Urinary bladder (tissue), 4 donors: Measurements from ENCODE around the gene BSG. TPM values are rescaled to one million over a fixed set of nuclear protein-coding genes. Genes with fewer than 3 reads are reported as not detected.
"Not testable (repeated sequence)": the region's sequence is repeated elsewhere in the genome, so short reads cannot be mapped to it uniquely, and the experiment has no call there.

Experiments
- DNase-seq: peaks from one replicate; pipeline ENCODE4 v3.0.0-alpha.2; 2015; ENCODE audit errors: extremely low spot score
- H3K27ac ChIP-seq: one replicate; pipeline ENCODE4 v1.5.1; 2013; ENCODE audit warnings: low read depth, mild to moderate bottlenecking, moderate library complexity
- H3K36me3 ChIP-seq: one replicate; pipeline ENCODE4 v1.6.1; 2013; ENCODE audit warnings: mild to moderate bottlenecking, moderate library complexity; ENCODE audit not compliant: insufficient read depth
- H3K4me1 ChIP-seq: one replicate; pipeline ENCODE4 v1.6.1; 2013; ENCODE audit warnings: mild to moderate bottlenecking, moderate library complexity; ENCODE audit not compliant: insufficient read depth
- H3K4me3 ChIP-seq: one replicate; pipeline ENCODE4 v1.5.1; 2013; ENCODE audit warnings: low read depth, low read length
- WGBS: extraction: QIAGEN DNeasy Blood & Tissue Kit; methylation state at CpG from one replicate; pipeline ENCODE4 v1.1.7; 2013; 5-methylcytosine and 5-hydroxymethylcytosine counted together
- polyA plus RNA-seq: library from polyadenylated mRNA; stranded (reverse); fragments of 200-250 nt; gene quantifications from one replicate; pipeline ENCODE4 v1.2.3, GENCODE V29; 2013
- total RNA-seq: library from RNA; depleted of rRNA; stranded (reverse); fragments of >200 nt; gene quantifications from one replicate; pipeline ENCODE4 v1.2.3, GENCODE V29; 2014
- donor health status: healthy with polysubstance abuse.
- donor health status: healthy.

BSG gene
- total and polyA plus RNA-seq, 2 donors: 89.9 to 989 TPM

DNA sequence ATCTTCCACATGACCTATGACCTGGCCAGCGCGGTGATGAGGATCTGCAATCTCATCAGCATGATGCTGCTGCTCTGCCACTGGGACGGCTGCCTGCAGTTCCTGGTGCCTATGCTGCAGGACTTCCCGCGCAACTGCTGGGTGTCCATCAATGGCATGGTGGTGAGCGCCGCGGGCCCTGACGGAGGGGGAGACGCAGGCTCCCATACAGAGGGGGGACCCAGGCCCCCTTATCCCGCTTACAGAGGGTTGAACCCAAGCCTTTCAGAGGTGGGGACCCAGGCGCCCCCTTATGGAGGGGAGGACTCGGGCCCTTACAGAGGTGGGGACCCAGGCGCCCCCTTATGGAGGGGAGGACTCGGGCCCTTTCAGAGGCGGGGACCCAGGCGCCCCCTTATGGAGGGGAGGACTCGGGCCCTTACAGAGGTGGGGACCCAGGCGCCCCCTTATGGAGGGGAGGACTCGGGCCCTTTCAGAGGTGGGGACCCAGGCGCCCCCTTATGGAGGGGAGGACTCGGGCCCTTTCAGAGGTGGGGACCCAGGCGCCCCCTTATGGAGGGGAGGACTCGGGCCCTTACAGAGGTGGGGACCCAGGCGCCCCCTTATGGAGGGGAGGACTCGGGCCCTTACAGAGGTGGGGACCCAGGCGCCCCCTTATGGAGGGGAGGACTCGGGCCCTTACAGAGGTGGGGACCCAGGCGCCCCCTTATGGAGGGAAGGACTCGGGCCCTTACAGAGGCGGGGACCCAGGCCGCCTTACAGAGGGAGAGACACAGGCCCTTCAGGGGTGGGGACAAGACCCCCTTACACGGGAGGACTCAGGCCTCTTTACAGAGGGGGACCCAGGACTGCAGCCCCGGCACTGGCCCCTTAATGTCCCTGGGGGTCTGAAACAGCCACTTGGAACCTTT is 32.9 kb downstream of the BSG start:
- 85% methylated on average over 31 of the region's 34 CpGs for WGBS
- not testable (repeated sequence) for DNase-seq

DNA sequence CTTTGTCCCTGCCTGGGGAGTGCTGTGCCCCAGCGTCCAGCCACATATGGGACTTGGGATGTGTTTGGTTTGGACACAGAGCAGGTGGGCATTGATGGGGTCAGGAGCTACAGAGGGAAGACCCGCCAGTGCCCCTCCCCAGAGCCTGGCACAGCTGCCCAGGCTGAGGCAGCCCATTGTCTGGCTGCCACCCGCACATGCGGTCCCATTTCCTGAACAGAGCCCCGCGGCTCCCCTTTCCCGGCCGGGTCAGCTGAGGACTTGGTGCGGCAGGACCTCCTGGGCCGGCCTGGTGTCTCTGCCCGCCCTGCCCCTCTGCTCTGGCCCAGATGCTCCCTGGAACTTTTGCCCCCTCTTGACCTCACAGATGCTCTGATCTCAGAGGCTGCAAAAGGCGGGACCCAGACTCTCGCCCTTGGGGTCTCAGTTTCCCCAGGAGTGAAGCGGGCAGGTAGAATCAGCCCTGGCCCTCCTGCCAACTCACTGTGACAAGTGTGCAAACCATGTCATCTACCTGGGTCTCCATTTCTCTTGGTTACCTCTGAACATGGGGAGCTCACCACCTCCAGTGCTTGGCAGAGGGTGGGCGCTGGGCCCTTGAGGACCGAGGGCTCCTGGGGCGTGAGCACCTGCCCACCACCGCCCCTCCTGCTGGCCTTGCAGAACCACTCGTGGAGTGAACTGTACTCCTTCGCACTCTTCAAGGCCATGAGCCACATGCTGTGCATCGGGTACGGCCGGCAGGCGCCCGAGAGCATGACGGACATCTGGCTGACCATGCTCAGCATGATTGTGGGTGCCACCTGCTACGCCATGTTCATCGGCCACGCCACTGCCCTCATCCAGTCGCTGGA is 35.1 kb downstream of the BSG start:
- Histone ChIP-seq H3K36me3 (no peaks in the 10 kb centered on the region), H3K4me1 (no peaks in the 10 kb centered on the region), H3K27ac (no peak overlapping the region), H3K4me3 (no peak overlapping the region)
- no peak for DNase-seq
- WGBS: 89% methylated on average over 30 of the region's 30 CpGs

More for the DNA sequence above, 32.9 kb downstream of the BSG start:
- H3K36me3 ChIP-seq, H3K27ac ChIP-seq, H3K4me3 ChIP-seq, H3K4me1 ChIP-seq: not testable (repeated sequence)

DNA sequence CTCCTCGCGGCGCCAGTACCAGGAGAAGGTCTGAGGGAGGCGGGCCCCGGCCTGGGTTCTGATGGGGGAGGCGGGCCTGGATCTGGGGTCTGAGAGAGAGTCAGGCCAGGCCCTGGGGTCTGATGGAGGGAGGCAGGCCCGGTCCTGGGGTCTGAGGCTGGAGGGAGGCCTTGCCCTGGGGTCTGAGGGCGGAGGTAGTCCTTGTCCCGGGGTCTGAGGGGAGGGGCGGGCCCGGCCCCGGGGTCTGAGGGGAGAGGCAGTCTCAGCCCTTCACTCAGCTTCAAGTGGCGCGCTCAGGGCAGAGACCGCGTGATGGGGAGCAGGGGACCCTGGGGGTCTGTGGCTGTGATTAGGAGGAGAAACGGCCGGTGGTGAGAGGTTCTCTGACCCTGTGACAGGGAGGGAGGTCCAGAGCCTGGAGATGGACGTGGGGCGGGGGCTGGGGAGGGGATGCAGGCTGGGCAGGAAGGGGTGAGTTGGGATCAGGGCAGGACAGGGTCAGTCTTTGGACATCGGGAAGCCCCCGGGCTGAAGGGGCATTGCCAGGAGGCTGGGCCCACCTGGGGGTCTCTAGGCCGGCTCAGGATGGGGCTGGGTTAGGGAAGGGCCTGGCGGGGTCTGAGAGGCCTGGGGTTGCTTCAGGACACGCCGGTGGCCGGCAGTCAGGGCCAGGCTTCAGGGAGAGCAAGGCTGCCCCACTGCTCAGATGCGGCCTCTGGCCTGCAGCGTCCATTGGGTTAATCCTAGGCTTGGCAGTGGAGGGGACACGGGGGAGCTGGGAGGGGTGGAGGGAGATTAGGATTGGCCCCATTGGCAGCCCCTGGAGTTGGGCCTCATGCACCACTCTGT is 36.0 kb downstream of the BSG start:
- no peaks in the 10 kb centered on the region for H3K4me1 ChIP-seq
- DNase-seq: no peak
- WGBS: 81% methylated on average over 30 of the region's 30 CpGs
- no peaks in the 10 kb centered on the region for H3K36me3 ChIP-seq
- H3K4me3 ChIP-seq: no peak overlapping the region
- H3K27ac ChIP-seq: no peak overlapping the region

DNA sequence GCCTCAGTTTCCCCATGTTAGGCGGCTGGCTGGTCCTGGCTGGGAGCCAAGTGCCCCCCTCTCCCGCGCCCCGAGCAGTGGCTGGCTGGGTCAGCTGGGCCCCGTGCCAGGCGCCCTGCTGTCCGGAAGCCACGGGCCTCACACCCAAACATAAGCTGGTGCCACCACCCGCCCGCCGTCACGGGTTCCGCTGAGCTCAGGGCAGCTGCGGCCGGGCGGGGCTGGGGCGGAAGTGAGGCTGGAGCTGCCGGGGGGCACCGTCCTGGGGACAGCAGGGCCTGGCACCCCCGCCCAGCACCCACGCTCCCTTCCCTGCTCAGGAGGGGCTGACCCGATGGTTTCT is 36.6 kb downstream of the BSG start:
- 68% methylated on average over 22 of the region's 22 CpGs for WGBS
- Histone ChIP-seq H3K4me1 (no peaks in the 10 kb centered on the region), H3K36me3 (no peaks in the 10 kb centered on the region), H3K27ac (no peak overlapping the region), H3K4me3 (no peak overlapping the region)
- no peak for DNase-seq

DNA sequence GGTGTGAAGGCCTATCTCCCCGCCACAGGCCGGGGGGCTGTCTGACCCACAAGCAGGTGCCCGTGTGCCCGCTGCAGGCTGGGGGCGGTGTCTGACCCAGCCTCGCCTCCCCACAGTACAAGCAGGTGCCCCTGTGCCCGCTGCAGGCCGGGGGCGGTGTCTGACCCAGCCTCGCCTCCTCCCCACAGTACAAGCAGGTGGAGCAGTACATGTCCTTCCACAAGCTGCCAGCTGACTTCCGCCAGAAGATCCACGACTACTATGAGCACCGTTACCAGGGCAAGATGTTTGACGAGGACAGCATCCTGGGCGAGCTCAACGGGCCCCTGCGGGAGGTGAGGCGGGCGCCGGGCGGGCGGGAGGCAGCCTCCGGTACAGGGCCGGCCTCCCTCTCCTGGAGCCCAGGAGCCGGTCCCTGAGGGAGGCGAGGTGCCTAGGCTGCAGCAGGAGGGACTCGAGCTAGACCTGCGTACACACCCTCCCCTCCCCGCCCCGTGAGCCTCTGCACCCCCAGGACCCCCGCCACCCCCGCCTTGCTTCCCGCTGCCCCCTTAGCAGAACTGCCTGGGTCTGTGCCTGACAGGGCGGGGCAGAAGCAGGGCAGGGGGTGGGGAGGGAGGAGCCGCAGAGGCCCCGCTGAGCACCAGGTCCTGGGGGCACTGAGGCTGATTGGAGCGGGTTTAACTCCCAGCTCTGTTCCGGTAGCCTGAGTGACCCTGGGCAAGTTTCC is 37.8 kb downstream of the BSG start:
- Histone ChIP-seq H3K36me3 (no peaks in the 10 kb centered on the region), H3K4me1 (no peaks in the 10 kb centered on the region), H3K4me3 (peak overlapping the region; percentile 24), H3K27ac (no peak overlapping the region)
- DNase-seq: no peak
- WGBS: 60% methylated on average over 38 of the region's 38 CpGs

GRCh38 chr19:610801-611480 is 38.5 kb downstream of the BSG start:
- 32% methylated on average over 36 of the region's 36 CpGs for WGBS
- H3K4me1 ChIP-seq: no peaks in the 10 kb centered on the region
- DNase-seq: no peak
- no peak overlapping the region for H3K27ac ChIP-seq
- H3K4me3 ChIP-seq: peak overlapping the region; percentile 24
- H3K36me3 ChIP-seq: no peaks in the 10 kb centered on the region

DNA sequence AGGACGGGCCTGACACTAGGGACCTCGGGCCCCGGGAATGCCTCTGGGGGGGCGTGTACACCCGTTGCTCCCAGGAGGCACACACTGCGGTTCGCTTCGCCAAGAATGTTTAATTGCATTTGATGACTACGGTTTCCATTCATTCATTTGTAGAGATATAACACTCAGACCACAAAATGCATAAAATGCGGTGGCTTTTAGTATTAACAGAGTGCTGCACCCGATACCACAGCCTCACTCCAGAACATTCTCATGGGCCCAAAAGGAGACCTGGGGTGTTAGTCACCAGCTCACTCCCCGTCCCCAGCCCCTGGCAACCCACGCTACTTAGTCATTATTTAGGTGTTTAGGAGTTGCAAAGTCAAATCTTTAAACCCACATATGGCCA is 39.1 kb downstream of the BSG start:
- H3K4me1 ChIP-seq: no peaks in the 10 kb centered on the region
- no peak for DNase-seq
- no peaks in the 10 kb centered on the region for H3K36me3 ChIP-seq
- no peak overlapping the region for H3K27ac ChIP-seq
- 57% methylated on average over 13 of the region's 13 CpGs for WGBS
- no peak overlapping the region for H3K4me3 ChIP-seq

- H3K36me3 ChIP-seq: no peaks in the 10 kb centered on the region
- DNase-seq: no peak
- no peak overlapping the region for H3K4me3 ChIP-seq
- 76% methylated on average over 33 of the region's 33 CpGs for WGBS
- no peak overlapping the region for H3K27ac ChIP-seq
- H3K4me1 ChIP-seq: no peaks in the 10 kb centered on the region
Observed at GRCh38 chr19:612941-613340, 40.5 kb downstream of the BSG start.

- Histone ChIP-seq H3K4me3 (no peak overlapping the region), H3K4me1 (no peaks in the 10 kb centered on the region), H3K27ac (no peak overlapping the region), H3K36me3 (no peaks in the 10 kb centered on the region)
- WGBS: 70% methylated on average over 54 of the region's 54 CpGs
- no peak for DNase-seq
Observed at GRCh38 chr19:613732-614567, 41.6 kb downstream of the BSG start.

DNA sequence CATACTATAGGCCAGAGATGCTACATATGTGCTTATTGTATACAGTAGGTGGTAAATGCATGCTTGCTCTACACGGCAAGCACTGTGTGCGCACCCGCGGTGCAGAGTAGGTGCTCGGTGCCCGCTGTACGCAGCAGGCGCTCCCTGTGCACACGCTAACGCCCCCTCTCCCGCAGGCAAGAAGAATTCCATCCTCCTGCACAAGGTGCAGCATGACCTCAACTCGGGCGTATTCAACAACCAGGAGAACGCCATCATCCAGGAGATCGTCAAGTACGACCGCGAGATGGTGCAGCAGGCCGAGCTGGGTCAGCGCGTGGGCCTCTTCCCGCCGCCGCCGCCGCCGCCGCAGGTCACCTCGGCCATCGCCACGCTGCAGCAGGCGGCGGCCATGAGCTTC is 43.2 kb downstream of the BSG start:
- Histone ChIP-seq H3K36me3 (no peaks in the 10 kb centered on the region), H3K4me3 (no peak overlapping the region), H3K4me1 (no peaks in the 10 kb centered on the region), H3K27ac (no peak overlapping the region)
- DNase-seq: no peak
- WGBS: 23% methylated on average over 33 of the region's 33 CpGs

DNA sequence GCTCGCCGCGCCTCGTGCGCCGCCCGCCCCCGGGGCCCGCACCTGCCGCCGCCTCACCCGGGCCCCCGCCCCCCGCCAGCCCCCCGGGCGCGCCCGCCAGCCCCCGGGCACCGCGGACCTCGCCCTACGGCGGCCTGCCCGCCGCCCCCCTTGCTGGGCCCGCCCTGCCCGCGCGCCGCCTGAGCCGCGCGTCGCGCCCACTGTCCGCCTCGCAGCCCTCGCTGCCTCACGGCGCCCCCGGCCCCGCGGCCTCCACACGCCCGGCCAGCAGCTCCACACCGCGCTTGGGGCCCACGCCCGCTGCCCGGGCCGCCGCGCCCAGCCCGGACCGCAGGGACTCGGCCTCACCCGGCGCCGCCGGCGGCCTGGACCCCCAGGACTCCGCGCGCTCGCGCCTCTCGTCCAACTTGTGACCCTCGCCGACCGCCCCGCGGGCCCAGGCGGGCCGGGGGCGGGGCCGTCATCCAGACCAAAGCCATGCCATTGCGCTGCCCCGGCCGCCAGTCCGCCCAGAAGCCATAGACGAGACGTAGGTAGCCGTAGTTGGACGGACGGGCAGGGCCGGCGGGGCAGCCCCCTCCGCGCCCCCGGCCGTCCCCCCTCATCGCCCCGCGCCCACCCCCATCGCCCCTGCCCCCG is 43.8 kb downstream of the BSG start:
- no peak for DNase-seq
- Histone ChIP-seq H3K4me1 (no peaks in the 10 kb centered on the region), H3K4me3 (no peak overlapping the region), H3K27ac (no peak overlapping the region), H3K36me3 (no peaks in the 10 kb centered on the region)
- WGBS: 10% methylated on average over 85 of the region's 97 CpGs
